NCI-H187 treated with DMSO at 0.1 percent for 48 hours (cell line): ENCODE measurements around the gene MBP.

Experiments used
- DNase-seq: peaks from one replicate; lab custom pipeline; 2025; lab: John Stamatoyannopoulos, UW

MBP gene

GRCh38 chr18:77114415-77115191 is 18.0 kb downstream of the MBP start:
- no peak for DNase-seq

- no peak for DNase-seq
Observed at GRCh38 chr18:77114152-77114414, 18.5 kb downstream of the MBP start.

- DNase-seq = no peak
Observed at GRCh38 chr18:77113361-77114151, 19.0 kb downstream of the MBP start.

GRCh38 chr18:77112747-77113092 is 19.9 kb downstream of the MBP start:
- DNase-seq = no peak

GRCh38 chr18:77111951-77112746 is 20.4 kb downstream of the MBP start:
- DNase-seq = no peak

GRCh38 chr18:77111449-77111848 is 21.1 kb downstream of the MBP start:
- DNase-seq = no peak

- DNase-seq = no peak
Observed at GRCh38 chr18:77110936-77111335, 21.6 kb downstream of the MBP start.

- no peak for DNase-seq
Observed at GRCh38 chr18:77110400-77110799, 22.2 kb downstream of the MBP start.

GRCh38 chr18:77109648-77110019 is 22.9 kb downstream of the MBP start:
- DNase-seq = no peak

- DNase-seq = no peak
Observed at GRCh38 chr18:77108821-77109647, 23.5 kb downstream of the MBP start.

GRCh38 chr18:77108001-77108692 is 24.4 kb downstream of the MBP start:
- no peak for DNase-seq

- no peak for DNase-seq
Observed at GRCh38 chr18:77107292-77107691, 25.3 kb downstream of the MBP start.

- DNase-seq = no peak
Observed at GRCh38 chr18:77106331-77106730, 26.3 kb downstream of the MBP start.

GRCh38 chr18:77105680-77106079 is 26.9 kb downstream of the MBP start:
- no peak for DNase-seq

- no peak for DNase-seq
Observed at GRCh38 chr18:77105028-77105427, 27.6 kb downstream of the MBP start.

- DNase-seq = no peak
Observed at GRCh38 chr18:77103991-77104531, 28.5 kb downstream of the MBP start.

- no peak for DNase-seq
Observed at GRCh38 chr18:77103187-77103850, 29.3 kb downstream of the MBP start.

- DNase-seq = no peak
Observed at GRCh38 chr18:77102259-77103040, 30.1 kb downstream of the MBP start.

GRCh38 chr18:77101410-77102258 is 30.9 kb downstream of the MBP start:
- no peak for DNase-seq
